Mesenchymal stem cell (in vitro differentiated cells and primary cell): ENCODE data around the gene ZNF33B.

Experiments
- DNase-seq: peaks from one replicate; pipeline ENCODE4 v3.0.0-alpha.2; 2013
- H2AFZ ChIP-seq: one replicate; pipeline ENCODE4 v1.6.1; 2013; ENCODE audit warnings: low read depth, mild to moderate bottlenecking, control low read depth, inconsistent platforms, low read length, moderate library complexity
- H2AK5ac ChIP-seq: 2 replicates; pipeline ENCODE4 v1.6.1; 2013; ENCODE audit warnings: low read length, moderate library complexity, mild to moderate bottlenecking, inconsistent platforms; ENCODE audit not compliant: severe bottlenecking
- H2BK120ac ChIP-seq: one replicate; pipeline ENCODE4 v1.6.1; 2013; ENCODE audit warnings: low read depth, mild to moderate bottlenecking, inconsistent platforms, low read length, moderate library complexity
- H2BK12ac ChIP-seq, 2 experiments: one replicate each; pipeline ENCODE4 v1.6.1; 2013; ENCODE audit warnings: inconsistent platforms in 2 of 2, low read length in 2 of 2, mild to moderate bottlenecking in 2 of 2, moderate library complexity in 2 of 2, control low read depth in 1 of 2
- H2BK15ac ChIP-seq: one replicate; pipeline ENCODE4 v1.6.1; 2013; ENCODE audit warnings: mild to moderate bottlenecking, low read depth, inconsistent platforms; ENCODE audit not compliant: poor library complexity, severe bottlenecking
- H2BK5ac ChIP-seq: 2 replicates; pipeline ENCODE4 v1.6.1; 2013; ENCODE audit warnings: low read depth, mild to moderate bottlenecking, low read length, control low read depth, inconsistent platforms; ENCODE audit not compliant: poor library complexity, severe bottlenecking
- H3K14ac ChIP-seq, 2 experiments: one replicate each; pipeline ENCODE4 v1.6.1; 2013; ENCODE audit warnings: inconsistent platforms in 2 of 2, low read length in 2 of 2, control low read depth in 1 of 2, mild to moderate bottlenecking in 1 of 2, moderate library complexity in 1 of 2
- H3K18ac ChIP-seq, 2 experiments: one replicate each; pipeline ENCODE4 v1.6.1; 2013; ENCODE audit warnings: inconsistent platforms in 2 of 2, low read length in 2 of 2, control low read depth in 1 of 2, low read depth in 1 of 2, mild to moderate bottlenecking in 1 of 2
- H3K23ac ChIP-seq, 2 experiments: one replicate each; pipeline ENCODE4 v1.6.1; 2013; ENCODE audit warnings: inconsistent platforms in 2 of 2, low read length in 2 of 2, mild to moderate bottlenecking in 2 of 2, moderate library complexity in 2 of 2, control low read depth in 1 of 2
- H3K27ac ChIP-seq: 2 replicates; pipeline ENCODE4 v1.5.1; 2013; ENCODE audit warnings: mild to moderate bottlenecking, moderate library complexity, low read length, control low read depth, inconsistent platforms; ENCODE audit not compliant: poor library complexity, severe bottlenecking
- H3K27me3 ChIP-seq, 2 experiments: 2 replicates each; pipeline versions ENCODE4 v1.6.1 to v1.7.0; 2013; ENCODE audit warnings: low read length in 2 of 2, mild to moderate bottlenecking in 2 of 2, moderate library complexity in 2 of 2, control low read depth in 1 of 2, inconsistent platforms in 1 of 2; ENCODE audit not compliant: control insufficient read depth in 1 of 2, insufficient read depth in 1 of 2
- H3K36me3 ChIP-seq, 2 experiments: 2 replicates each; pipeline versions ENCODE4 v1.6.1 to v1.7.0; 2013; ENCODE audit warnings: low read length in 2 of 2, control low read depth in 1 of 2, inconsistent platforms in 1 of 2, low read depth in 1 of 2, mild to moderate bottlenecking in 1 of 2; ENCODE audit not compliant: insufficient read depth in 2 of 2, control insufficient read depth in 1 of 2
- H3K4ac ChIP-seq, 2 experiments: one replicate each; pipeline ENCODE4 v1.6.1; 2013; ENCODE audit warnings: inconsistent platforms in 2 of 2, low read length in 2 of 2, mild to moderate bottlenecking in 2 of 2, moderate library complexity in 2 of 2, control low read depth in 1 of 2, low read depth in 1 of 2
- H3K4me1 ChIP-seq: 2 replicates; pipeline ENCODE4 v1.6.1; 2013; ENCODE audit warnings: low read depth, low read length, control low read depth; ENCODE audit not compliant: control insufficient read depth, insufficient read depth
- H3K4me2 ChIP-seq: 2 replicates; pipeline ENCODE4 v1.6.1; 2013; ENCODE audit warnings: low read length, mild to moderate bottlenecking, inconsistent platforms; ENCODE audit not compliant: poor library complexity, severe bottlenecking
- H3K4me3 ChIP-seq, 2 experiments: 2 replicates each; pipeline versions ENCODE4 v1.5.1 to v1.7.0; 2013; ENCODE audit warnings: low read length in 2 of 2, mild to moderate bottlenecking in 2 of 2, control low read depth in 1 of 2, low read depth in 1 of 2; ENCODE audit not compliant: insufficient read depth in 1 of 2
- H3K79me1 ChIP-seq: replicated peaks from 2 replicates; pipeline ENCODE4 v1.6.1; 2013; ENCODE audit warnings: mild to moderate bottlenecking, control low read depth, low read length, inconsistent platforms; ENCODE audit not compliant: poor library complexity, severe bottlenecking
- H3K9ac ChIP-seq: 2 replicates; pipeline ENCODE4 v1.7.0; 2013; ENCODE audit warnings: mild to moderate bottlenecking, low read length, moderate library complexity
- H3K9me3 ChIP-seq: 2 replicates; pipeline ENCODE4 v1.7.0; 2013; ENCODE audit warnings: mild to moderate bottlenecking, low read length; ENCODE audit not compliant: control insufficient read depth
- H4K8ac ChIP-seq: one replicate; pipeline ENCODE4 v1.6.1; 2013; ENCODE audit warnings: inconsistent platforms, mild to moderate bottlenecking, low read length, moderate library complexity
- H4K91ac ChIP-seq: one replicate; pipeline ENCODE4 v1.6.1; 2013; ENCODE audit warnings: mild to moderate bottlenecking, low read length, inconsistent platforms
- WGBS: methylation state at CpG from one replicate; pipeline ENCODE4 v1.1.7; 2013; ENCODE audit warnings: mixed read lengths; 5-methylcytosine and 5-hydroxymethylcytosine counted together

The ZNF33B gene

DNA sequence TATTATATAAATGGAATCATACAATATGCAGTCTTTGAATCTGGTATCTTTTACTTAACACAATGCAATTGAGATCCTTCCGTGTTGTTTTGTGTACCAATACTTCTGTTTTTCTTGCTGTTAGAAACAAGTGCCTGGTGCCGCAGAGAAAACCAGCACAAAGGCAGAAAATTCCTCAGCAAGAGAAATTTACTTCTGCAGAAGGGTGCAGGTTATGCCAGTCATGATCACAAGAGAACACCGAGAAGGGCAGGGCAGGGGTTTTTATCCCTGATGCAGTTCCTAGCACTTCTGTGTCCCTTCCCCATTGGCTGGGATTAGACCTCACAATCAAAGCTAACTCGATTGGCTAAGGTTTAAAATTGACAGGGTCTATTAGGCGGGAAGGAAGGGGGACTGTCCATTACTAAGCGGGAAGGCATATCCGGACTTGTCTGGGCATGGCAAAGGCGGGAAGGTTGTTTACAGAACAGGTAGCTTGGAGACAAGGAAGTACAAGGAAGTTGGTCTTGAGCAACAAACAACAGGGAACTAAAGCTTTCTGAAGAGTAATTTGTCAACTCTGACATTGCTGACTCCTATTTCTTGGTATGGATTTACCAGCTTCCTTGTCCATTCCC, 2.4 kb upstream of the ZNF33B start:
- DNase-seq: no peak
- H3K14ac ChIP-seq: no peak overlapping the region
- H2BK12ac ChIP-seq: no peak overlapping the region
- peaks cover 9% of the 10 kb centered on the region for H3K4me1 ChIP-seq
- no peak overlapping the region for H3K27ac ChIP-seq
- no peaks in the 10 kb centered on the region for H3K27me3 ChIP-seq
- H3K4ac ChIP-seq: no peak overlapping the region
- no peak overlapping the region for H3K18ac ChIP-seq
- no peaks in the 10 kb centered on the region for H3K9me3 ChIP-seq
- peaks cover 0 to 3% of the 10 kb centered on the region in 2 experiments for H3K36me3 ChIP-seq
- H3K9ac ChIP-seq: no peak overlapping the region
- H4K91ac ChIP-seq: no peak overlapping the region
- no peak overlapping the region for H3K4me3 ChIP-seq
- no peak overlapping the region for H2BK5ac ChIP-seq
- no peak overlapping the region for H2BK15ac ChIP-seq
- H2BK120ac ChIP-seq: no peak overlapping the region
- H4K8ac ChIP-seq: no peak overlapping the region
- H3K23ac ChIP-seq: no peak overlapping the region
- H3K4me2 ChIP-seq: no peak overlapping the region
- no peak overlapping the region for H2AFZ ChIP-seq
- H3K79me1 ChIP-seq: peaks cover 3% of the 10 kb centered on the region
- no peak overlapping the region for H2AK5ac ChIP-seq
- WGBS: 75% methylated on average over 8 of the region's 8 CpGs

DNA sequence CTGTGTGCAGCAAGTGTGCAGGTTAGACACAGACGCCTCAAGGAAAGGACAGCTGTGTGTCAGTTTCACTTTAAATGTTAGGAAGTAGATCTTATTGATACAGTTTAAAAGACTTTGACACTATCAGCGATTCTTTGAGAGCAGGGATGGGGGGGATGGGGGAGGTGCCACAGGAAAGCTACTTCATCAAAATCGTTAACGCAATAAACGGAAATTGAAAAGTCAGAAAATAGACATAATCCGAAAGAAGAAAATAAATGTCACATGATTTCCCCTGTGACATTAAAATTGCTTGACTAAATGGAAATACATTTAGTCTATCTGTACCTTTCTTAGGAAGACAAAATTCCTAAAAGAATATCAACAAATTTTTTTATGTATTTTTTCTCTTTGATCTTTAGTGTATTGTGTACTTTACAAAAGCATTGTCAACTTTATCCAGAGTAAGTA, 476 bp upstream of the ZNF33B start:
- peak overlapping the region; percentile 99 for H4K8ac ChIP-seq
- H3K18ac ChIP-seq: peak overlapping the region; percentile 85 to 92
- peak overlapping the region; percentile 82 for H3K27ac ChIP-seq
- H3K9me3 ChIP-seq: no peaks in the 10 kb centered on the region
- H3K23ac ChIP-seq: peak overlapping the region in 1 of 2 experiments; percentile 83
- H3K27me3 ChIP-seq: no peaks in the 10 kb centered on the region
- 0% methylated on average over 2 of the region's 6 CpGs for WGBS
- H3K9ac ChIP-seq: peak overlapping the region; percentile 95
- peak overlapping the region; percentile 80 to 100 for H3K4me3 ChIP-seq
- peaks cover 7% of the 10 kb centered on the region for H3K79me1 ChIP-seq
- no peak for DNase-seq
- peak overlapping the region; percentile 80 for H2BK5ac ChIP-seq
- H4K91ac ChIP-seq: peak overlapping the region; percentile 80
- H2AK5ac ChIP-seq: no peak overlapping the region
- H3K14ac ChIP-seq: peak overlapping the region in 1 of 2 experiments; percentile 99
- peak overlapping the region; percentile 91 for H2AFZ ChIP-seq
- peaks cover 0 to 3% of the 10 kb centered on the region in 2 experiments for H3K36me3 ChIP-seq
- peaks cover 7% of the 10 kb centered on the region for H3K4me1 ChIP-seq
- peak overlapping the region; percentile 66 to 85 for H3K4ac ChIP-seq
- H2BK12ac ChIP-seq: no peak overlapping the region
- peak overlapping the region; percentile 3 for H2BK15ac ChIP-seq
- H2BK120ac ChIP-seq: no peak overlapping the region
- H3K4me2 ChIP-seq: peak overlapping the region; percentile 94

DNA sequence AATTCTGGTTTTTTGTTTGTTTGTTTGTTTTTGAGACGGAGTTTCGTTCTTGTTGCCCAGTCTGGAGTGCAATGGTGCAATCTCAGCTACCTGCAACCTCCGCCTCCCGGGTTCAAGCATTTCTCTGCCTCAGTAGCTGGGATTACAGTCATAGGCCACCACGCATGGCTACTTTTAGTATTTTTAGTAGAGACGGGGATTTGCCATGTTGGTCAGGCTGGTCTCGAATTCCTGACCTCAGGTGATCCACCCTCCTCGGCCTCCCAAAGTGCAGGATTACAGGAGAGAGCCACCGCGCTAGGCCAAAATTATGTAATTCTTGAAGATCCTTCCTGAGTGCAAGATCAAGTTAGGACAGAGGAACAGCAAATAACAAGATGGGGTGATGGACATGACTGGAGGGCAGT, 719 bp downstream of the ZNF33B start:
- H3K27ac ChIP-seq: peak overlapping the region; percentile 82
- H4K8ac ChIP-seq: peak overlapping the region; percentile 47
- no peaks in the 10 kb centered on the region for H3K27me3 ChIP-seq
- H3K18ac ChIP-seq: peak overlapping the region in 1 of 2 experiments; percentile 86
- no peak overlapping the region for H2BK12ac ChIP-seq
- no peak overlapping the region for H2BK15ac ChIP-seq
- H2BK5ac ChIP-seq: no peak overlapping the region
- H3K4me3 ChIP-seq: peak overlapping the region; percentile 80 to 100
- no peak overlapping the region for H3K23ac ChIP-seq
- DNase-seq: peak; percentile 1
- peak overlapping the region in 1 of 2 experiments; percentile 8 for H3K4ac ChIP-seq
- no peak overlapping the region for H2AK5ac ChIP-seq
- peak overlapping the region; percentile 60 for H2AFZ ChIP-seq
- H3K4me1 ChIP-seq: peaks cover 7% of the 10 kb centered on the region
- H4K91ac ChIP-seq: peak overlapping the region; percentile 19
- H3K14ac ChIP-seq: peak overlapping the region in 1 of 2 experiments; percentile 19
- peaks cover 10% of the 10 kb centered on the region for H3K79me1 ChIP-seq
- H3K9me3 ChIP-seq: no peaks in the 10 kb centered on the region
- H3K4me2 ChIP-seq: peak overlapping the region; percentile 58
- H3K36me3 ChIP-seq: peaks cover 0 to 3% of the 10 kb centered on the region in 2 experiments
- H2BK120ac ChIP-seq: no peak overlapping the region
- H3K9ac ChIP-seq: peak overlapping the region; percentile 95
- WGBS: 41% methylated on average over 10 of the region's 10 CpGs

DNA sequence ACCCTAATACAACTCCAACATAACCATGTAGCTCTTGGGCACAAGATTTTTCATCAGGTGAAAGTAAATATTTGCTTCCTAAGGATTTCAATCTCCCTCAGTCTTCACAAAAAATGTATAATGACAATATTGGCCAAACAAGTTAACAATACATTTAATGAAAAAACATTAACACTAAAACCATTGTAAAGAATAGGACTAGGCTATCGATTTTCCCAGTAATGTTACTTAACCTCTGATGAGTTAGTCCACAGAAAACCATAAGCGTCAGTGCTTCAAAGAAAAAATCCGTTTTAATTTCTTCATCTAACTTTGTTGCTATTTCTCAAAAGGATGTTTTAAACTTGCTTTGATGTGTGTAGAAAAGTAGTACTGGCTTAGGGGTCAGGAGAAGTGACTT, 1.2 kb downstream of the ZNF33B start:
- H3K79me1 ChIP-seq: peaks cover 11% of the 10 kb centered on the region
- no peaks in the 10 kb centered on the region for H3K9me3 ChIP-seq
- peak overlapping the region in 1 of 2 experiments; percentile 100 for H3K4me3 ChIP-seq
- 100% methylated on average over 1 of the region's 3 CpGs for WGBS
- no peak overlapping the region for H3K23ac ChIP-seq
- no peak overlapping the region for H3K4me2 ChIP-seq
- no peak overlapping the region for H2AFZ ChIP-seq
- DNase-seq: peak; percentile 1
- no peak overlapping the region for H2BK120ac ChIP-seq
- no peak overlapping the region for H3K14ac ChIP-seq
- no peak overlapping the region for H3K4ac ChIP-seq
- no peaks in the 10 kb centered on the region for H3K27me3 ChIP-seq
- H3K18ac ChIP-seq: no peak overlapping the region
- H4K8ac ChIP-seq: no peak overlapping the region
- no peak overlapping the region for H2BK12ac ChIP-seq
- peak overlapping the region; percentile 95 for H3K9ac ChIP-seq
- H3K36me3 ChIP-seq: peaks cover 2 to 3% of the 10 kb centered on the region in 2 experiments
- H2BK15ac ChIP-seq: no peak overlapping the region
- peaks cover 7% of the 10 kb centered on the region for H3K4me1 ChIP-seq
- H2AK5ac ChIP-seq: no peak overlapping the region
- no peak overlapping the region for H3K27ac ChIP-seq
- H4K91ac ChIP-seq: no peak overlapping the region
- H2BK5ac ChIP-seq: no peak overlapping the region
